Hepatocyte (in vitro differentiated cells): ENCODE measurements around the gene MMP20.

Experiments
- EZH2 ChIP-seq: fragments of 200-600 bp; sonication (generic); IDR thresholded peaks from 2 replicates; pipeline ENCODE4 v1.6.1; 2016; ENCODE audit warnings: antibody characterized with exemption, mild to moderate bottlenecking, borderline replicate concordance
- EZH2phosphoT487 ChIP-seq: fragments of 200-600 bp; sonication (generic); IDR thresholded peaks from one replicate; pipeline ENCODE4 v1.6.1; 2018; ENCODE audit warnings: antibody characterized with exemption, mild to moderate bottlenecking, low read depth, moderate library complexity; ENCODE audit not compliant: unreplicated experiment, severe bottlenecking
- TF ChIP-seq, protein P1 (sequence below): fragments of 200-600 bp; sonication (generic); IDR thresholded peaks from 2 replicates; pipeline ENCODE4 v1.5.1; 2016; ENCODE audit warnings: antibody characterized with exemption, mild to moderate bottlenecking; ENCODE audit not compliant: poor library complexity

DNA sequence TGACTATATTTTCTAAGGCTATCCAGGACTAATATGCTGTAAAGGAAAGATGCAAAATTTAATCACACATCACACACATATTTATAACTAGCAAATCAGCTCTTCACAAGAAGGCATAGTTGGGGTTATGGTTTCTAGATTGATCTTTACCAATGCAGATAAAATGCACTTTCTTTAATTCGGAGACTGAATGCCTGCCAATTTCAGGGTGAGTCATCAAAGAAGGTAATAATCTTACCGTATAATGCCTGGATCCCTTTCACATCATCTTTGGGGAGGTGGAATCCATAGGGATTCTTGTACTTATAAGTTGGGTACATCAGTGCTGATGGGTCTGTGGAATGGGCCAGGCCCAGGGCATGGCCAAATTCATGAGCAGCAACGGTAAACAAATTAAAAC lies 16.4 kb downstream of the MMP20 start:
- TF ChIP-seq, protein P1, sequence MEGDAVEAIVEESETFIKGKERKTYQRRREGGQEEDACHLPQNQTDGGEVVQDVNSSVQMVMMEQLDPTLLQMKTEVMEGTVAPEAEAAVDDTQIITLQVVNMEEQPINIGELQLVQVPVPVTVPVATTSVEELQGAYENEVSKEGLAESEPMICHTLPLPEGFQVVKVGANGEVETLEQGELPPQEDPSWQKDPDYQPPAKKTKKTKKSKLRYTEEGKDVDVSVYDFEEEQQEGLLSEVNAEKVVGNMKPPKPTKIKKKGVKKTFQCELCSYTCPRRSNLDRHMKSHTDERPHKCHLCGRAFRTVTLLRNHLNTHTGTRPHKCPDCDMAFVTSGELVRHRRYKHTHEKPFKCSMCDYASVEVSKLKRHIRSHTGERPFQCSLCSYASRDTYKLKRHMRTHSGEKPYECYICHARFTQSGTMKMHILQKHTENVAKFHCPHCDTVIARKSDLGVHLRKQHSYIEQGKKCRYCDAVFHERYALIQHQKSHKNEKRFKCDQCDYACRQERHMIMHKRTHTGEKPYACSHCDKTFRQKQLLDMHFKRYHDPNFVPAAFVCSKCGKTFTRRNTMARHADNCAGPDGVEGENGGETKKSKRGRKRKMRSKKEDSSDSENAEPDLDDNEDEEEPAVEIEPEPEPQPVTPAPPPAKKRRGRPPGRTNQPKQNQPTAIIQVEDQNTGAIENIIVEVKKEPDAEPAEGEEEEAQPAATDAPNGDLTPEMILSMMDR = no peak
- TF ChIP-seq EZH2 = no peak
- TF ChIP-seq EZH2phosphoT487 = no peak
